Prostate gland (tissue), 2 donors: ENCODE measurements around the gene SEMA3A. TPM values are rescaled to one million over a fixed set of nuclear protein-coding genes. Genes with fewer than 3 reads are reported as not detected.

ENCODE experiments used
- DNase-seq: peaks from one replicate; pipeline ENCODE4 v3.0.0-alpha.2; 2019; ENCODE audit warnings: low spot score
- H3K27ac ChIP-seq, 2 donors: fragments of 200-600 bp; sonication (generic); 2 replicates each; pipeline ENCODE4 v1.5.1; 2017 to 2019
- H3K27me3 ChIP-seq: fragments of 200-600 bp; sonication (generic); replicated peaks from 2 replicates; pipeline ENCODE4 v1.5.1; 2019; ENCODE audit not compliant: insufficient read depth
- H3K36me3 ChIP-seq, 2 donors: fragments of 200-600 bp; sonication (generic); 1 replicate in 1 of 2; 2 replicates in 1 of 2; pipeline versions ENCODE4 v1.5.1 to v1.8.1; 2017 to 2019
- H3K4me1 ChIP-seq: fragments of 200-600 bp; sonication (generic); replicated peaks from 2 replicates; pipeline ENCODE4 v1.5.1; 2019
- H3K4me3 ChIP-seq, 2 donors: fragments of 200-600 bp; sonication (generic); 2 replicates each; pipeline ENCODE4 v1.5.1; 2017 to 2019
- H3K9me3 ChIP-seq: fragments of 200-600 bp; sonication (generic); 2 replicates; pipeline ENCODE4 v1.5.1; 2017
- CTCF ChIP-seq, 4 experiments: fragments of 200-600 bp in 2 of 4; fragments of 450-650 bp in 2 of 4; sonication (generic) in 2 of 4; IDR thresholded peaks; 1 replicate in 3 of 4; 2 replicates in 1 of 4; pipeline ENCODE4 v1.5.1; 2016 to 2019; ENCODE audit warnings: antibody characterized with exemption in 4 of 4, mild to moderate bottlenecking in 2 of 4, moderate library complexity in 2 of 4
- POLR2A ChIP-seq: fragments of 450-650 bp; IDR thresholded peaks from one replicate; pipeline ENCODE4 v1.6.1; 2016; ENCODE audit warnings: antibody characterized with exemption, mild to moderate bottlenecking
- POLR2AphosphoS5 ChIP-seq: sonication (generic); formaldehyde crosslinking; IDR thresholded peaks from one replicate; pipeline ENCODE4 v1.6.1; 2017; ENCODE audit warnings: antibody characterized with exemption
- WGBS: methylation state at CpG from one replicate; pipeline ENCODE4 v1.1.5; 2018; 5-methylcytosine and 5-hydroxymethylcytosine counted together
- intact Hi-C: fragments of 100-400 bp; cut with DNase I; formaldehyde crosslinking; loops from one replicate; pipeline ENCODE4 v1.14.2; 2022
- total RNA-seq, 2 donors: library from RNA; depleted of rRNA; stranded (reverse); fragments of >200 nt; gene quantifications; one replicate each; pipeline ENCODE4 v1.1.0, GENCODE V29; 2016

SEMA3A gene
- total RNA-seq, 2 donors from 2014 or later: 1.6 to 1.9 TPM

GRCh38 chr7:84113906-84114850 is 80.4 kb downstream of the SEMA3A start:
- Histone ChIP-seq H3K36me3 (no peaks in the 10 kb centered on the region), H3K27ac (no peak overlapping the region), H3K27me3 (no peaks in the 10 kb centered on the region), H3K4me1 (no peaks in the 10 kb centered on the region), H3K4me3 (no peak overlapping the region), H3K9me3 (no peaks in the 10 kb centered on the region)
- intact Hi-C loops: no loop called here
- WGBS: 33% methylated on average over 9 of the region's 9 CpGs
- no peak for DNase-seq
- TF ChIP-seq POLR2A (no peak), CTCF (IDR thresholded peaks at IDR 0.05) (no peak), POLR2AphosphoS5 (no peak)

- DNase-seq: no peak
- intact Hi-C loops: no loop called here
- 15% methylated on average over 2 of the region's 2 CpGs for WGBS
- Histone ChIP-seq H3K27me3 (no peaks in the 10 kb centered on the region), H3K27ac (no peak overlapping the region), H3K36me3 (no peaks in the 10 kb centered on the region), H3K9me3 (no peaks in the 10 kb centered on the region), H3K4me3 (no peak overlapping the region), H3K4me1 (no peaks in the 10 kb centered on the region)
- TF ChIP-seq POLR2AphosphoS5 (no peak), CTCF (IDR thresholded peaks at IDR 0.05) (no peak), POLR2A (no peak)
These were observed 81.3 kb downstream of the SEMA3A start for GRCh38 chr7:84113286-84113685.

- Histone ChIP-seq H3K4me1 (no peaks in the 10 kb centered on the region), H3K36me3 (no peaks in the 10 kb centered on the region), H3K27ac (no peak overlapping the region), H3K27me3 (no peaks in the 10 kb centered on the region), H3K4me3 (no peak overlapping the region), H3K9me3 (no peaks in the 10 kb centered on the region)
- DNase-seq: no peak
- 24% methylated on average over 1 of the region's 1 CpG for WGBS
- intact Hi-C loops: no loop called here
- TF ChIP-seq POLR2A: no peak
- no peak for TF ChIP-seq CTCF (IDR thresholded peaks at IDR 0.05)
- no peak for TF ChIP-seq POLR2AphosphoS5
These were observed 81.8 kb downstream of the SEMA3A start for GRCh38 chr7:84112771-84113170.

- Histone ChIP-seq H3K36me3 (no peaks in the 10 kb centered on the region), H3K27ac (no peak overlapping the region), H3K27me3 (no peaks in the 10 kb centered on the region), H3K4me3 (no peak overlapping the region), H3K9me3 (no peaks in the 10 kb centered on the region), H3K4me1 (no peaks in the 10 kb centered on the region)
- intact Hi-C loops: no loop called here
- no peak for DNase-seq
- TF ChIP-seq POLR2A (no peak), POLR2AphosphoS5 (no peak), CTCF (IDR thresholded peaks at IDR 0.05) (no peak)
These were observed 82.7 kb downstream of the SEMA3A start for GRCh38 chr7:84111842-84112241.

DNA sequence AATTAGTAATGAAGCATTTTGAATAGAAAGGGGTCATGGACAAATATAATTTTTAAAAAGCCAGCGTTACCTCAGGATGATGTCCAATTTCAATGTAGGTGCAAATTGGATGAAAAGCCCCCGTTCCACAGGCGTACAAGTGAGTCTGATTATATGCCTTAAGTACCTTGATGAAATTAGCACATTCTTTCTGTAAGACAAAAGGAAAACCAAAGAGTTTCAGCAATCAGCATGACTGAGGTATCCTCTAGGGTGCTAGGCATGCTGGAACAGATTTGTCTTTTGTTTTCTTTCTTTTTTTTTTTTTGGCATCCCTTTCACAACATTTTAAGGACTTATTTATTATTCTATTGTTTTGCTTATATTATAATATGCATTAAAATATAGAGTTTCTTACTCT is 84.2 kb downstream of the SEMA3A start:
- Histone ChIP-seq H3K36me3 (no peaks in the 10 kb centered on the region), H3K27ac (no peak overlapping the region), H3K27me3 (no peaks in the 10 kb centered on the region), H3K4me3 (no peak overlapping the region), H3K9me3 (no peaks in the 10 kb centered on the region), H3K4me1 (no peaks in the 10 kb centered on the region)
- TF ChIP-seq POLR2A (no peak), POLR2AphosphoS5 (no peak), CTCF (IDR thresholded peaks at IDR 0.05) (no peak)
- DNase-seq: no peak
- WGBS: 88% methylated on average over 3 of the region's 3 CpGs
- intact Hi-C loops: no loop called here
